H1 (cell line): ENCODE measurements around the gene RNF168. TPM values are rescaled to one million over a fixed set of nuclear protein-coding genes. Genes with fewer than 3 reads are reported as not detected.

Experiments
- CHD2 ChIP-seq: IDR thresholded peaks from 2 replicates; pipeline ENCODE4 v1.6.1; 2012; ENCODE audit warnings: low read length, improper control_type of control experiment
- MAFK ChIP-seq: IDR thresholded peaks from 2 replicates; pipeline ENCODE4 v1.6.1; 2012; ENCODE audit warnings: low read depth, mild to moderate bottlenecking, improper control_type of control experiment, low read length
- SIX5 ChIP-seq: IDR thresholded peaks from 2 replicates; pipeline ENCODE4 v1.6.1; 2011; ENCODE audit warnings: mild to moderate bottlenecking, low read depth, low read length
- polyA plus RNA-seq, 7 experiments: library from polyadenylated mRNA; depleted of rRNA in 3 of 7; stranded (reverse) in 5 of 7; unstranded in 2 of 7; fragments of >200 nt in 5 of 7; fragments of 200-250 nt in 2 of 7; gene quantifications; 1 replicate in 5 of 7; 2 replicates in 1 of 7; 4 replicates in 1 of 7; pipeline versions ENCODE4 v1.2.1 to v1.2.3, GENCODE V29; 2011 to 2013; ENCODE audit warnings: missing spikeins in 2 of 7, mixed read lengths in 2 of 7
- total RNA-seq: library from RNA; stranded (reverse); fragmentation: NEBNext Ultra II Directional; extraction: Animal tissue kit (Norgen Biotek cat#: 25700); gene quantifications from 2 replicates; pipeline ENCODE4 v1.2.1, GENCODE V29; 2021

Gene RNF168
- total and polyA plus RNA-seq, 2 of the 8 experiments (the other 6 are each of a cell fraction or from before 2014, with no cell fraction given): 6.3 to 63.5 TPM

DNA sequence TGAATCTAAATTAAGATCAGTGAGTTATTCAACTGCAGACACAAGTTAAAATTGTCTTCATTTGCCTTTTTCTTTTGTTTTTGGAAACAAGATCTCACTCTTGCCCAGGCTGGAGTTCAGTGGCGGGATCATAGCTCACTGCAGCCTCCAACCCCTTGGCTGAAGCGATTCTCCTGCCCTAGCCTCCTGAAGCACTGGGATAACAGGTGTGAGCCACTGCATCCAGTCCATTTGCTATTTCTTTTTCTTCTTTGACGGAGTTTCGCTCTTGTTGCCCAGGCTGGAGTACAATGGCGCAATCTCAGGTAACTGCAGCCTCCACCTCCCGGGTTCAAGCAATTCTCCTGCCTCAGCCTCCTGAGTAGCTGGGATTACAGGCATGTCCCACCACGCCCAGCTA, 10.3 kb downstream of the RNF168 start (continued):
- TF ChIP-seq MAFK (no peak), CHD2 (no peak), SIX5 (no peak)
